GM18519 (cell line): ENCODE measurements around the gene OR10R2.
"Not testable (repeated sequence)": the region's sequence is repeated elsewhere in the genome, so short reads cannot be mapped to it uniquely, and the experiment has no call there.

ENCODE experiments used
- ATAC-seq: cut with Tn5 transposase; IDR thresholded peaks from one replicate; pipeline ENCODE4 v1.9.1; 2021; ENCODE audit warnings: mild to moderate bottlenecking, moderate library complexity; ENCODE audit not compliant: unreplicated experiment, low FRiP score

OR10R2 gene, protein sequence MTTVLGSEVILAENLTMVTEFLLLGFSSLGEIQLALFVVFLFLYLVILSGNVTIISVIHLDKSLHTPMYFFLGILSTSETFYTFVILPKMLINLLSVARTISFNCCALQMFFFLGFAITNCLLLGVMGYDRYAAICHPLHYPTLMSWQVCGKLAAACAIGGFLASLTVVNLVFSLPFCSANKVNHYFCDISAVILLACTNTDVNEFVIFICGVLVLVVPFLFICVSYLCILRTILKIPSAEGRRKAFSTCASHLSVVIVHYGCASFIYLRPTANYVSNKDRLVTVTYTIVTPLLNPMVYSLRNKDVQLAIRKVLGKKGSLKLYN

GRCh38 chr1:158471920-158472319 lies at the start of gene OR10R2:
OR10R2 (plus strand) TSS chr1:158472220; CDS start chr1:158472326, 106 bp downstream.
- no peak for ATAC-seq

DNA sequence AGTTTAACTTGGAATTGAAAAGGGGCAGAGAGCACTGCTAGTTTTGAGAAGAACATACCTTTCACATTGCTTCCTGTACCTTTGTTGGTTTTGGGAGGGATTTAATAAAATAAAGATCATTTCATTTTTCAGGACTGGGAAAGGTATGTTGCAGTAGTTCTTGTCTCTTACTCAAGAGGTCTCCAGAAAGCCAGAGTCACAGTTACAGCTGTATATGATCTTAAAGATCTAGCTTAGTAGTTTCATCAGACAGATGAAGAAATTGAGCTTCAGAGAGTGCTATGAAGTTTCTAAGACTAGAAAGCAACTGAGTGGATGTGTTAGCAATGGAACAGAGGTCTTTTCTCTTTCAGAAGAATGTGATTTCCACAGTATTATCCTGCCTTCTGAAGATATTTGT lies 47.0 kb upstream of the OR10R2 start:
- no peak for ATAC-seq

DNA sequence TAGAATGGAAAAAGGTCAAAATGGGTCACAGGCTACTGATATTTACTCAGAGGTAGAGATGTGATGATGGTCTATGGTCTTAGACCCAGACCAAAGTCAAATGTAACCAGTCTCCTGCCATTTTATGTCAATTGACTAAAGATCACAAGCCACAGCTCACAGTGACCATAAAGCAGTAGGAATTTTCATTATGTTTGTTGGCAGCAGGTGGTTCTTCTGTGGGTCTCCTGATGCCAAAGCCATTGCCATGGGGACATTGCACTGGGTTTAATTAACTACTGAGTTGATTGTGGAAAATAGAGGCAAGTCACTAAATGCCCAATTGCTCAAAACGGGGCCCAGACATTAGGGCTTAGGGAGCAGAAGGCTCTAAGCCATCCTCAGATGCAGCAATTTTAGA lies 45.9 kb upstream of the OR10R2 start, which contains the start of gene OR10K2:
Gene OR10K2 (minus strand): TSS at position 101 of the 400 bp plus-strand sequence. CDS start 5,371 bp downstream, outside the sequence.
- ATAC-seq: no peak

DNA sequence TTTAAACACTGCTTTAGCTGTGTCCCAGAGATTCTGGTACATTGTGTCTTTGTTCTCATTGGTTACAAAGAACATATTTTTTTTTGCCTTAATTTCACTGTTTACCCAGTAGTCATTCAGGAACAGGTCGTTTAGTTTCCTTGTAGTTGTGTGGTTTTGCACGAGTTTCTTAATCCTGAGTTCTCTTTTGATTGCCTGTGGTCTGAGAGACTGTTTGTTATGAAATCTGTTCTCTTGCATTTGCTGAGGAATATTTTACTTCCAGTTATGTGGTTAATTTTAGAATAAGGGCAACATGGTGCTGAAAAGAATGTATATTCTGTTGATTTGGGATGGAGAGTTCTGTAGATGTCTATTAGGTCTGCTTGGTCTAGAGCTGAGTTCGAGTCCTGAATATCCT lies 41.9 kb upstream of the OR10R2 start:
- ATAC-seq: not testable (repeated sequence)

DNA sequence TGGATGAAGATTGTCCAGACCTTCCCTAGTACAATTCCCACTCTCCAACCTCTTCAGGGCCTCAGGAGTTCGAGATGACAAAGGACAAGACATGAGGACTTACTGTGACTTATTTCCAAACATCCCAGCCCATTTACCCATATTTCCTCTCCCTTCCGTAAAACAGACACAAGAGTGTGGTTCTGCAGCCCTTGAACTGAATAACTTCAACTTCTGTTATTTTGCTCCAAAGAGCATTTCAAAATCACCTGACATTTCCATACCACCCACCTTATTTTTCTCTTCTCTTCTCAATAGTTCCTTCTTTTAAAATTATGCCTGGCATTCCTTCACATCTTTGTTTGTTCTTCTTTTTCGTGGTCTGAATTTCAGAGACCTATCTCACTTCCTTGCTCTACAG lies 37.3 kb upstream of the OR10R2 start:
- ATAC-seq: no peak

- no peak for ATAC-seq
Observed at GRCh38 chr1:158445376-158445775, 26.6 kb upstream of the OR10R2 start.

GRCh38 chr1:158454537-158454936 lies 17.5 kb upstream of the OR10R2 start:
- no peak for ATAC-seq

DNA sequence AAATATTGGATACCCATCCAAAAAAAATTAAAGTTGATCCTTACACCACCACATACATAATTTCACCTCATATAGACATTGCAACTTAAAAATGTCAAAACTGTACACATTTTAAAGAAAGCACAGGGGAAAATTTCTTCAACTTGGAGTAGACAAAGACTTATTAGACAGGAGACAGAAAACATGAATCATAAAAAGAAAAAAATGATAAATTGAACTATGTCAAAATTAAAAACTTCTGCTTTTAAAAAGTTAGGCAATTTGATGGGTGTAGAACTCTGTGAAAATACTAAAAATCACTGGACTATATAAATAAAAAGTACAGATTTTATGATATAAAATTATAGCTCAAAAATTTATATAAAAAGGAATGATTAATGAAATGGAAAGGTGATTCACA lies 14.8 kb upstream of the OR10R2 start:
- ATAC-seq: no peak

- ATAC-seq: no peak
Observed at GRCh38 chr1:158458263-158458662, 13.8 kb upstream of the OR10R2 start.

DNA sequence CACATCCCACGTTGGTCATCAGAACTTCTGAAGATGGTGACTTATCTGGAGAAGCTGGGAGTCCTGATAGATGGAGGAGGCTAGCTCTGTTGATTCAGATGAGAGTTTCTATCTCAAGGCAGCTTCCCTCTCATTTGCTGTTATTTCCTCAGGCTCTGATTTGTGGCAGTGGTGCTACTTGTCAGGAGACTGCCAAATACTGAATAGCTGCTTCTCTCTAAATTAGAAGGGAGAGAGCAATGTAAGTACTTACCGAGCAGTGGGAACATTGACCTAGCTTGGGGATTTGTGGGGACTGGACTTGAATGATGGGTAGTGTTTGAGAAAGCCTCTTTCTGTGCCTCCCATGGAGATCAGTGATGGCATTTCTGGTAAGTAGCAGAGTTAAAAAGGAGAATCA lies 10.5 kb upstream of the OR10R2 start, which contains the start of gene OR10K1:
Gene OR10K1 (plus strand): TSS at position 301 of the 400 bp plus-strand sequence. CDS start 3,728 bp downstream, outside the sequence.
- no peak for ATAC-seq

- no peak for ATAC-seq
Observed at GRCh38 chr1:158485455-158485854, 13.4 kb downstream of the OR10R2 start.

DNA sequence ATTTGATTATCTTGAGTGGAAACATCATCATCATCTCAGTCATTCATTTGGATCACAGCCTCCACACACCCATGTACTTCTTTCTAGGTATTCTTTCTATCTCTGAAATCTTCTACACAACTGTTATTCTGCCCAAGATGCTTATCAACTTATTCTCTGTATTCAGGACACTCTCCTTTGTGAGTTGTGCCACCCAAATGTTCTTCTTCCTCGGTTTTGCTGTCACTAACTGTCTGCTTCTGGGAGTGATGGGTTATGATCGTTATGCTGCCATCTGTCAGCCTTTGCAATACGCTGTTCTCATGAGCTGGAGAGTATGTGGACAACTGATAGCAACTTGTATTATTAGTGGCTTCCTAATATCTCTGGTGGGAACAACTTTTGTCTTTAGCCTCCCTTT lies 19.3 kb downstream of the OR10R2 start:
- ATAC-seq: no peak

DNA sequence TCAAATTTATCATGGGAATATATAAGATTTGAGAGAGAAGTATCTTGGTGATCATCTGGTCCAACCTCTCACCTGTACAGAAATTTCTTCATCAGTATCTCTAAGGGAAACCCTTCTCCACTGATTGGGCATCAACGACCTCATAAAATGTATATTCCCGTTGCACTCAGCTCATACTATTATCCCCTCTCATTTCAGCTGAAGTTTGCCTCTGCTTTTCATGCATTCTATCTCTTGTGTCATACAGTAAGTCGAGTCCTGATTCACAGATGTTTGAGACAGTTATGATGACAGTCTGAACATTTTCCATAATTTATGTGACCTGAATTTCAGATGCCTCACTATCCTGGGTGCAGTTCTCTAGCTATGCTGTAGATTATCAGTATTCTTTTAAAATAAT lies 21.0 kb downstream of the OR10R2 start:
- no peak for ATAC-seq

GRCh38 chr1:158494796-158495195 lies 22.8 kb downstream of the OR10R2 start:
- ATAC-seq: no peak

DNA sequence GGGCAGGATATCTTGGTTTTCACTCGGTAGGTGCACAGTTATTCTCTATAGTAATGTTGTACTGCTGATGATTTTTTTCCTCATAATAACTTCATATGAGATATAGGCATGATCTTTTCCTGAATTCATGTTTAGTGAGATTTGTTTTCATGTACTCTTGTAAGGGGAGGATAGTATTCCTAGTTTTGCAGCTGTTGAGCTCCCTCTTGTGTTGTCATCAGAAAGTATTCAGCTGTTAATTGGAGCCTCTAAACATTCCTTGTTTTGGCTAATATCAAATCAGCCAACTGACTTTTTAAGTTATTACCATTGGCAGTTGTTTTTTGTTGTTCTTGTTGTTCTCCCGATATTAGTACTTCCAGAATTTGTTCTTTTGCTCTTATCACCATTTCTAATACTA lies 24.4 kb downstream of the OR10R2 start:
- ATAC-seq: no peak

- no peak for ATAC-seq
Observed at GRCh38 chr1:158506369-158506987, 34.5 kb downstream of the OR10R2 start.

DNA sequence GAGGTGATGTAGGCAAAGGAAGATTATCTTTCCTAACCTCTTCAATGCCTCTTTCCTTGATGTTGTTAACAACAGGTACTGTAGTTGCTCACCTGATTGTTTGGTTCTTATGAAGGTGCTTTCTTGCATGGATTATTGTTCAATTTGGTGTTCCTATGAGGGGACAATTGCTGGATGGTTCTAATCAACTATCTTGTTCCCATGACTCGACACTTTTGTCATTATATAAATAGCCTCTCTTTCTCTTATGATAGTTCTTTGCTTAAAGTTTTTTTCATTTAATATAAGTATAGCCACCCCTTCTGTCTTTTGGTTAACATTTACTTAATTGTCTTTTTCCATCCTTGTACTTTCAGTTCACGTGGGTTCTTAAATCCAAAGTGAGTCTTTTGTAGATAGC lies 35.5 kb downstream of the OR10R2 start:
- no peak for ATAC-seq

DNA sequence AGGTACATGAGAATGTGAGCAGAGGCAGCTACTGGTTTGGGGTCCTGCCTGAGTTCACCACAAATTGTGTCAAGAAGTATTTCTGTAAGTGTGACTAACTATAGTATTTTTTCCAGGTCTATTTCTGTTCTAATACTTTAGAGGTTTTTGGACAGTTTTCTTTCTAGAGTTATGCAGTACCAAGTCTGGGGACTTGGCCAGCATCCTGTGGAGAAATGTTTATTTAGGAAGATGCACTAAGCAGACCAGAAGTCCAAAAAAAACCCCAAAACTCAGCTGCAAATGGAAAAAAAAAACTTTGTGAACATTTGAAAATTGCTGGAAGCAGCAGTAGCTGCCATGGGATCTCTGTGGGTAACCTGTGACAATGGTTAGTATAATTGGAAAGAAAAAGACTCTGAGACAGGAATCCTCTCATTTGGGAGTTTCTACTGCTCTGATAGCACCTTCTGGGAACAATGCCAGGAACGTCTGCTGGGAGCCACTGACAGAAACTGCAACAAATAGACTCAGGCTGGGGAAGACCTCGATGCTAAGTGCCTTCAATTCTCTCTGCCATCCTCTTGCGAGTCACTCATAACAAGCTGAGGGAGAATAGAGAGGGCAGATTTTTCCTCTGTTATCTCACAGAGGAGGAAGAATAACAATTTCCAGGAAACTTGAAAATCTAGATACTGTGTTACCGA lies 37.6 kb downstream of the OR10R2 start:
- ATAC-seq: no peak

DNA sequence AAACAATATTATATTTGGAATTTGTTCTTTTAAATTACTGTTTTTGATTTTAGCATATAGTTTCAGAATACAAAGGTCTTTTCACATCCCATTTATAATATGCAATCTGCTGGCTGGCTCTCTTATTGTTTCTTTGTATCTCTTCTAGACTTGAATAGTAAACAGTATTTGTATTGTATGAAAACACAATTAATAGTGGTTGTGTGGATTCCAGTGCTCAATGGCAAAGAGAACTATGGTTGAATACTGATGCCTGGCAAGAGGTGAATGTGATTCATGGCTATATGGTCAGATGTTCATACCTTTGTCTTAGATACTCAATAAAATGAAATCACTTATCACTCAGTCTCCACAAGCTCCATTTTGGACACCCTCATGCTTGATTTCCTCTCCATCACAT lies 44.9 kb downstream of the OR10R2 start:
- no peak for ATAC-seq

- ATAC-seq: no peak
Observed at GRCh38 chr1:158520021-158520420, 48.0 kb downstream of the OR10R2 start.

GRCh38 chr1:158520955-158521665 lies 49.1 kb downstream of the OR10R2 start:
- no peak for ATAC-seq
